GM12878 (cell line): ENCODE data around the gene C1QTNF1. TPM values are rescaled to one million over a fixed set of nuclear protein-coding genes. Genes with fewer than 3 reads are reported as not detected.

Experiments used
- ATAC-seq: fragments of 200-7000 bp; cut with Tn5 transposase; 3 replicates; pipeline ENCODE4 v1.9.1; 2020; ENCODE audit warnings: mild to moderate bottlenecking, moderate library complexity
- BruUV-seq: library from RNA; stranded (reverse); fragments of 400-500 nt; replicated peaks from 2 replicates; lab custom pipeline; 2021; lab: Mats Ljungman, UMichigan
- CTCF ChIA-PET: fragments of 300-600 bp; sonication (Branson Sonifier 250); formaldehyde crosslinking; extraction: SDS; loops from one replicate; lab custom pipeline; 2021; ENCODE audit warnings: inconsistent platforms; lab: Yijun Ruan, JAX
- POLR2A ChIA-PET: fragments of 350-600 bp; formaldehyde crosslinking; extraction: SDS; loops from one replicate; lab custom pipeline; 2021; ENCODE audit warnings: inconsistent platforms; lab: Charles Lee
- RAD21 ChIA-PET: fragments of 300-600 bp; sonication (Branson Sonifier 250); formaldehyde crosslinking; loops from one replicate; lab custom pipeline; 2023; ENCODE audit warnings: antibody characterized with exemption; ENCODE audit not compliant: unreplicated experiment; lab: Charles Lee
- SMC1A ChIA-PET: fragments of 300-600 bp; sonication (Branson Sonifier 250); formaldehyde crosslinking; loops from one replicate; lab custom pipeline; 2023; ENCODE audit not compliant: unreplicated experiment, uncharacterized antibody; lab: Charles Lee
- DNase-seq: peaks from one replicate; pipeline ENCODE4 v3.0.0-alpha.2; 2011; ENCODE audit warnings: low read depth, low spot score
- FAIRE-seq: peaks from 3 replicates; lab custom pipeline; 2011; peaks lifted over from hg19 to GRCh38; lab: Jason Lieb, UNC
- H2AFZ ChIP-seq: 2 replicates; pipeline ENCODE4 v1.6.0; 2011; ENCODE audit warnings: low read depth, low read length, control low read depth; ENCODE audit not compliant: control insufficient read depth
- H3K27ac ChIP-seq: 2 replicates; pipeline ENCODE4 v1.5.1; 2011; ENCODE audit warnings: control low read depth; ENCODE audit not compliant: control insufficient read depth, insufficient read depth
- H3K27me3 ChIP-seq, 2 experiments: replicated peaks in 1 of 2; 2 replicates each; pipeline versions ENCODE4 v1.6.0 to v1.6.1; 2011; ENCODE audit warnings: low read length in 1 of 2; ENCODE audit not compliant: control insufficient read depth in 2 of 2, insufficient read depth in 2 of 2
- H3K36me3 ChIP-seq, 2 experiments: 2 replicates each; pipeline ENCODE4 v1.5.1; 2011; ENCODE audit warnings: low read length in 1 of 2; ENCODE audit not compliant: control insufficient read depth in 2 of 2, insufficient read depth in 2 of 2
- H3K4me1 ChIP-seq: 2 replicates; pipeline ENCODE4 v1.6.1; 2011; ENCODE audit warnings: mild to moderate bottlenecking, low read length, moderate library complexity, mixed read lengths; ENCODE audit not compliant: control insufficient read depth, insufficient read depth
- H3K4me2 ChIP-seq: 2 replicates; pipeline ENCODE4 v1.6.0; 2011; ENCODE audit warnings: control low read depth; ENCODE audit not compliant: control insufficient read depth, insufficient read depth
- H3K4me3 ChIP-seq: fragments of 200-600 bp; sonication (generic); 2 replicates; pipeline ENCODE4 v1.5.1; 2016
- H3K79me2 ChIP-seq: 2 replicates; pipeline ENCODE4 v1.6.0; 2011; ENCODE audit warnings: low read length; ENCODE audit not compliant: control insufficient read depth, insufficient read depth
- H3K9ac ChIP-seq: 2 replicates; pipeline ENCODE4 v1.8.0; 2011; ENCODE audit warnings: low read length, control low read depth, mixed read lengths; ENCODE audit not compliant: control insufficient read depth, insufficient read depth
- H3K9me3 ChIP-seq: replicated peaks from 3 replicates; pipeline ENCODE4 v1.5.1; 2011; ENCODE audit warnings: mild to moderate bottlenecking, low read length; ENCODE audit not compliant: control insufficient read depth, insufficient read depth
- H4K20me1 ChIP-seq: 2 replicates; pipeline ENCODE4 v1.6.0; 2011; ENCODE audit not compliant: control insufficient read depth, insufficient read depth
- BCL11A ChIP-seq: IDR thresholded peaks from 2 replicates; pipeline ENCODE4 v1.6.1; 2011; ENCODE audit warnings: low read depth, low read length
- DPF2 ChIP-seq: fragments of 450-650 bp; IDR thresholded peaks from 2 replicates; pipeline ENCODE4 v1.6.1; 2017; ENCODE audit warnings: mild to moderate bottlenecking
- GABPA ChIP-seq: IDR thresholded peaks from 2 replicates; pipeline ENCODE4 v1.6.1; 2014; ENCODE audit warnings: antibody characterized with exemption, low read depth, mild to moderate bottlenecking, inconsistent platforms
- IKZF2 ChIP-seq, 2 experiments: fragments of 450-650 bp; IDR thresholded peaks; 2 replicates each; pipeline ENCODE4 v1.6.1; 2017; ENCODE audit warnings: mild to moderate bottlenecking in 2 of 2, moderate library complexity in 2 of 2
- MEF2B ChIP-seq: fragments of 450-650 bp; IDR thresholded peaks from 2 replicates; pipeline ENCODE4 v1.6.1; 2018; ENCODE audit warnings: mild to moderate bottlenecking, moderate library complexity; ENCODE audit not compliant: partially characterized antibody, poor library complexity, severe bottlenecking
- MTA2 ChIP-seq: fragments of 450-650 bp; IDR thresholded peaks from 2 replicates; pipeline ENCODE4 v1.6.1; 2016; ENCODE audit warnings: low read depth, mild to moderate bottlenecking, moderate library complexity
- NBN ChIP-seq: fragments of 450-650 bp; IDR thresholded peaks from 2 replicates; pipeline ENCODE4 v1.6.1; 2016
- NRF1 ChIP-seq: conservative IDR thresholded peaks from 2 replicates; pipeline ENCODE4 v1.6.1; 2011; ENCODE audit warnings: mild to moderate bottlenecking, low read depth, low read length, improper control_type of control experiment
- POLR2AphosphoS5 ChIP-seq: IDR thresholded peaks from 2 replicates; pipeline ENCODE4 v1.6.1; 2011; ENCODE audit warnings: mild to moderate bottlenecking, low read length, inconsistent platforms
- RAD21 ChIP-seq: IDR thresholded peaks from 2 replicates; pipeline ENCODE4 v1.6.1; 2011; ENCODE audit warnings: mild to moderate bottlenecking, low read depth, low read length, moderate library complexity; ENCODE audit not compliant: insufficient read depth
- RUNX3 ChIP-seq: IDR thresholded peaks from 2 replicates; pipeline ENCODE4 v1.6.1; 2012; ENCODE audit warnings: low read length, inconsistent platforms
- SMAD5 ChIP-seq: IDR thresholded peaks from 2 replicates; pipeline ENCODE4 v1.6.1; 2016; ENCODE audit warnings: antibody characterized with exemption, low read depth
- TAF1 ChIP-seq: IDR thresholded peaks from 2 replicates; pipeline ENCODE4 v1.6.1; 2011; ENCODE audit warnings: mild to moderate bottlenecking, low read depth, low read length, borderline replicate concordance
- TCF7 ChIP-seq: IDR thresholded peaks from 2 replicates; pipeline ENCODE4 v1.6.1; 2014; ENCODE audit warnings: antibody characterized with exemption, borderline replicate concordance
- WGBS: methylation state at CpG from one replicate; pipeline ENCODE4 v1.1.6; 2016; ENCODE audit warnings: low lambda C conversion rate; ENCODE audit not compliant: insufficient replicate concordance, insufficient coverage; ENCODE audit errors: missing lambda C conversion rate; 5-methylcytosine and 5-hydroxymethylcytosine counted together
- in situ Hi-C: fragments of 300-500 bp; cut with MboI; formaldehyde crosslinking; loops from 9 replicates; pipeline ENCODE4 v1.14.3; 2018; ENCODE audit warnings: mixed read lengths
- intact Hi-C: fragments of 100-400 bp; cut with micrococcal nuclease; formaldehyde crosslinking; loops from one replicate; pipeline ENCODE4 v1.14.2; 2022; ENCODE audit not compliant: unreplicated experiment
- polyA plus RNA-seq, 11 experiments: library from polyadenylated mRNA; depleted of rRNA in 4 of 11; unstranded in 6 of 11; stranded (reverse) in 5 of 11; fragments of >200 nt; fragmentation: Nextera tagmentation in 4 of 11; fragmentation: Illumina TruSeq in 1 of 11; extraction: Ambion mirVana in 4 of 11; extraction: Trizol in 1 of 11; gene quantifications; 1 replicate in 1 of 11; 2 replicates in 10 of 11; pipeline versions ENCODE4 v1.2.1 to v1.2.3, GENCODE V29; 2011 to 2016; ENCODE audit warnings: inconsistent platforms in 2 of 11, missing spikeins in 2 of 11, low read depth in 1 of 11
- total RNA-seq, 4 experiments: library from RNA; depleted of rRNA in 3 of 4; stranded (reverse); fragments of >200 nt in 3 of 4; fragmentation: Illumina TruSeq in 1 of 4; extraction: Trizol in 1 of 4; gene quantifications; 2 replicates each; pipeline versions ENCODE4 v1.2.1 to v1.2.3, GENCODE V29; 2013 to 2021
- TF ChIP-seq, protein P1 (sequence below): IDR thresholded peaks from 2 replicates; pipeline ENCODE4 v1.6.1; 2012; ENCODE audit warnings: low read depth, low read length, improper control_type of control experiment
- TF ChIP-seq, protein P2 (sequence below): IDR thresholded peaks from 2 replicates; pipeline ENCODE4 v1.6.1; 2012; ENCODE audit warnings: improper control_type of control experiment, low read depth, low read length; ENCODE audit not compliant: insufficient replicate concordance

Gene C1QTNF1
- total and polyA plus RNA-seq, 10 of the 15 experiments (the other 5 are each of a cell fraction or from before 2014, with no cell fraction given): 0.05 to 1.1 (median 0.15) TPM; not detected in 4

DNA sequence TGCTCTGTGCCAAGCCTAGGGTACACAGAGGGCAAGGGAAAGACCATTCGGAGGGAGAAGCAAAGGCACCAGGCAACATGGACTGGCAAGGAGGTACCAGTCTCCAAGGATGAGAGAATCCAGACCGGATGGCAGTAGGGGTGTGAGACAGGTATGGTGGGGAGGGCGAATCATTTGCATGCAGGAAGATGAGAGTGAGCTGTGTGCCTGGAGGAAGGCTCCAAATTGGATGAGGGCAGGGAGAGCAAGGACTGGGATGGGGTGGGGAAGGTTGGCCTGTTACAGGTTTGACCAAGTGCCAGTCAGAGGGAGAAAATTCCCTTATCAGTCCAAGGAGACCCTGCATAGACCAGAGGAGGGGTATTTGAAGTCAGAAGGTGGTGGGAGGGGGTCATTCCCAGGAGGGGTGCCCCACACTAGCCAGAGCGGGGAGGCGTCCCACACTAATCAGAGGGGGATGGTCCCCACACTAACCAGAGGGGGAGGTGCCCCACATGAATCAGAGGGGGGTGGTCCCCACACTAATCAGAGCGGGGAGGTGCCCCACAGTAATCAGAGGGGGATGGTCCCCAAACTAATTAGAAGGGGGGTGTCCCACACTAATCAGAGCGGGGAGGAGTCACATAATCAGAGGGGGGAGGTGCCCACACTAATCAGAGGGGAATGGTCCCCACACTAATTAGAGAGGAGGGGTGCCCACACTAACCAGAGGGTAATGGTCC is 15.1 kb upstream of the C1QTNF1 start (continued):
- TF ChIP-seq MTA2 (peak; percentile 37; the same call in 1 of the 2 replicates), TAF1 (no peak)

DNA sequence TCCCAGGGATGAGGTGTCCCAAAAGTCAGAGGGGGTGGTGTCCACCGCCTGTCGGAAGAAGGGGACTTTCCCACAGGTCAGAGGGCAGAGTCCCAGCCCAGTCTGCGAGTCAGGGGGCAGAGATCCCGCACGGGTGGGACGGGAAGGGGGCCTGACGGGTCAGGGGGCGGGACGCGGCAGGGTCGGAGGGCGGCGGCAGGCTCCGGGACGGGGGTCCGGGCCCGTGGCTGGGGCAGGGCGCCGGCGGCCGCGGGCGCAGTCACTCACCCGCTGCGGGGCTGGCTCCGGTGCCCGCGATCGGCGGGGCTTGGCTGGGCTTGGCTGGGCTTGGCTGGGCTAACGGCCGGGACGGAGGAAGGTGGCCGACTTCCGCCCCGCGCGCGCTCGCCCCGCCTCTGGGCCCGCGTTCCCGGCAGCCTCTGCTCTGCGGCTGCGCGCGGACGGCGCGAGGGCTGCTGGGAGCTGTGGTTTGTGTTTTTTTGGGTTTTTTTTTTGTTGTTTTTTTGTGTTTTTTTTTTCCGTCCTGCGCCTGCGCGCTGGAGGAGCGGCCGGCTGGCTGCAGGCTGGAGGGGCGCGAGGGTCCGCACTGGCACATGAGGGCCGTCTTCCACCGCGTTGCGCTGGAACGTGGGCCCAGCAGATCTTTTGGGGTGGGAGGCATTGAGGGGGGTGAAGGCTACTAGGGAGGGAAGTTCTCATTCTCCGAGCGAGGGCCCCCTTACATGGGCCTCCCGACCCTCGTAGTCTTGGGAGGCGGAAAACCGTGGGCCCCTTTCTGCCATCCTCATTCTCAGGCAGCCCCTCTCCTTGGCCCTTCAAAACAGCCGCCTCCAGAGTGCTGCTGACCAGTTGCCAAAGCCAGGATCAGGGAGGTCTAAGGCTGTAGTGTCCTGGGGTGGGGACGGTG is 14.3 kb upstream of the C1QTNF1 start, which contains the start of gene CANT1:
Gene CANT1 (minus strand): TSS at position 368 of the 907 bp plus-strand sequence. CDS start 12,142 bp downstream, outside the sequence.
- peak within 1 kb of the TSS; percentile 86 for H3K27ac ChIP-seq
- peaks cover 34% of the 10 kb centered on the region for H3K79me2 ChIP-seq
- DNase-seq: peak; percentile 64
- H3K27me3 ChIP-seq: no peaks in the 10 kb centered on the region; a peak in 1 of 4 replicates
- H3K36me3 ChIP-seq: no peaks in the 10 kb centered on the region
- peaks cover 8% of the 10 kb centered on the region for H3K4me1 ChIP-seq
- H3K9ac ChIP-seq: peak within 1 kb of the TSS; percentile 90
- ChIA-PET RAD21 (interaction anchor here (0.6 kb wide), 1 partner anchor 11 kb away, joined by 3 read pairs; no protein-coding TSS in a partner anchor), CTCF (interaction anchor here (1.1 to 1.3 kb wide), 2 partner anchors 33 to 61 kb away, joined by 3 to 4 read pairs; no protein-coding TSS in a partner anchor), SMC1A (interaction anchor here (0.6 kb wide), 1 partner anchor 58 kb away, joined by 3 read pairs; no protein-coding TSS in a partner anchor), POLR2A (interaction anchor here (0.6 to 0.9 kb wide), 3 partner anchors 9 to 257 kb away, joined by 3 to 8 read pairs (median 4); partner anchors contain the start of gene ENGASE)
- no peaks in the 10 kb centered on the region for H3K9me3 ChIP-seq
- peak within 1 kb of the TSS; percentile 96 for H2AFZ ChIP-seq
- H3K4me3 ChIP-seq: peak within 1 kb of the TSS; percentile 99
- WGBS: under 1% methylated on average over 65 of the region's 73 CpGs
- intact Hi-C loops (no loop called here), in situ Hi-C loops (no loop called here)
- ATAC-seq: peak; percentile 98
- peak; percentile 77 for FAIRE-seq
- H3K4me2 ChIP-seq: peak within 1 kb of the TSS; percentile 95
- no peaks in the 10 kb centered on the region; the same call in 1 of the 2 replicates for H4K20me1 ChIP-seq
- BruUV-seq: no TSS peak
- TF ChIP-seq GABPA: no peak
- peak; percentile 85 for TF ChIP-seq NRF1
- no peak for TF ChIP-seq RAD21
- no peak for TF ChIP-seq IKZF2 (IDR thresholded peaks at IDR 0.05)
- peak; percentile 91 for TF ChIP-seq RUNX3
- no peak for TF ChIP-seq BCL11A
- TF ChIP-seq, protein P1, sequence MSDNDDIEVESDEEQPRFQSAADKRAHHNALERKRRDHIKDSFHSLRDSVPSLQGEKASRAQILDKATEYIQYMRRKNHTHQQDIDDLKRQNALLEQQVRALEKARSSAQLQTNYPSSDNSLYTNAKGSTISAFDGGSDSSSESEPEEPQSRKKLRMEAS: no peak
- TF ChIP-seq SMAD5: no peak
- TF ChIP-seq, protein P2, sequence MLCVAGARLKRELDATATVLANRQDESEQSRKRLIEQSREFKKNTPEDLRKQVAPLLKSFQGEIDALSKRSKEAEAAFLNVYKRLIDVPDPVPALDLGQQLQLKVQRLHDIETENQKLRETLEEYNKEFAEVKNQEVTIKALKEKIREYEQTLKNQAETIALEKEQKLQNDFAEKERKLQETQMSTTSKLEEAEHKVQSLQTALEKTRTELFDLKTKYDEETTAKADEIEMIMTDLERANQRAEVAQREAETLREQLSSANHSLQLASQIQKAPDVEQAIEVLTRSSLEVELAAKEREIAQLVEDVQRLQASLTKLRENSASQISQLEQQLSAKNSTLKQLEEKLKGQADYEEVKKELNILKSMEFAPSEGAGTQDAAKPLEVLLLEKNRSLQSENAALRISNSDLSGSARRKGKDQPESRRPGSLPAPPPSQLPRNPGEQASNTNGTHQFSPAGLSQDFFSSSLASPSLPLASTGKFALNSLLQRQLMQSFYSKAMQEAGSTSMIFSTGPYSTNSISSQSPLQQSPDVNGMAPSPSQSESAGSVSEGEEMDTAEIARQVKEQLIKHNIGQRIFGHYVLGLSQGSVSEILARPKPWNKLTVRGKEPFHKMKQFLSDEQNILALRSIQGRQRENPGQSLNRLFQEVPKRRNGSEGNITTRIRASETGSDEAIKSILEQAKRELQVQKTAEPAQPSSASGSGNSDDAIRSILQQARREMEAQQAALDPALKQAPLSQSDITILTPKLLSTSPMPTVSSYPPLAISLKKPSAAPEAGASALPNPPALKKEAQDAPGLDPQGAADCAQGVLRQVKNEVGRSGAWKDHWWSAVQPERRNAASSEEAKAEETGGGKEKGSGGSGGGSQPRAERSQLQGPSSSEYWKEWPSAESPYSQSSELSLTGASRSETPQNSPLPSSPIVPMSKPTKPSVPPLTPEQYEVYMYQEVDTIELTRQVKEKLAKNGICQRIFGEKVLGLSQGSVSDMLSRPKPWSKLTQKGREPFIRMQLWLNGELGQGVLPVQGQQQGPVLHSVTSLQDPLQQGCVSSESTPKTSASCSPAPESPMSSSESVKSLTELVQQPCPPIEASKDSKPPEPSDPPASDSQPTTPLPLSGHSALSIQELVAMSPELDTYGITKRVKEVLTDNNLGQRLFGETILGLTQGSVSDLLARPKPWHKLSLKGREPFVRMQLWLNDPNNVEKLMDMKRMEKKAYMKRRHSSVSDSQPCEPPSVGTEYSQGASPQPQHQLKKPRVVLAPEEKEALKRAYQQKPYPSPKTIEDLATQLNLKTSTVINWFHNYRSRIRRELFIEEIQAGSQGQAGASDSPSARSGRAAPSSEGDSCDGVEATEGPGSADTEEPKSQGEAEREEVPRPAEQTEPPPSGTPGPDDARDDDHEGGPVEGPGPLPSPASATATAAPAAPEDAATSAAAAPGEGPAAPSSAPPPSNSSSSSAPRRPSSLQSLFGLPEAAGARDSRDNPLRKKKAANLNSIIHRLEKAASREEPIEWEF: no peak
- peak; percentile 68; the same call in 1 of the 2 replicates for TF ChIP-seq DPF2
- no peak for TF ChIP-seq NBN
- peak; percentile 59; the same call in 1 of the 2 replicates for TF ChIP-seq POLR2AphosphoS5
- no peak for TF ChIP-seq MEF2B
- TF ChIP-seq TCF7: no peak
